Tibial nerve (tissue), 4 donors: ENCODE data around the gene LRRC8D. TPM values are rescaled to one million over a fixed set of nuclear protein-coding genes. Genes with fewer than 3 reads are reported as not detected.

Source experiments
- DNase-seq, 2 donors: peaks; one replicate each; pipeline ENCODE4 v3.0.0-alpha.2; 2019; ENCODE audit warnings: low spot score in 2 of 2
- H3K27ac ChIP-seq, 4 donors: fragments of 200-600 bp; sonication (generic) in 3 of 4; one replicate each; pipeline ENCODE4 v1.5.1; 2017 to 2019; ENCODE audit warnings: mild to moderate bottlenecking in 1 of 4
- H3K27me3 ChIP-seq, 2 donors: fragments of 200-600 bp; sonication (generic) in 1 of 2; one replicate each; pipeline versions ENCODE4 v1.5.1 to v1.6.0; 2017 to 2019
- H3K36me3 ChIP-seq, 3 donors: fragments of 200-600 bp; sonication (generic); one replicate each; pipeline ENCODE4 v1.5.1; 2018 to 2019
- H3K4me1 ChIP-seq, 4 donors: fragments of 200-600 bp; sonication (generic) in 3 of 4; one replicate each; pipeline ENCODE4 v1.5.1; 2017 to 2019
- H3K4me3 ChIP-seq, 4 donors: fragments of 200-600 bp; sonication (generic) in 3 of 4; one replicate each; pipeline ENCODE4 v1.5.1; 2017 to 2019; ENCODE audit warnings: mild to moderate bottlenecking in 1 of 4, moderate library complexity in 1 of 4
- H3K9me3 ChIP-seq, 4 donors: fragments of 200-600 bp; sonication (generic) in 3 of 4; one replicate each; pipeline ENCODE4 v1.5.1; 2017 to 2019
- EP300 ChIP-seq, 2 donors: sonication (generic); formaldehyde crosslinking; IDR thresholded peaks; one replicate each; pipeline ENCODE4 v1.6.1; 2017; ENCODE audit warnings: antibody characterized with exemption in 2 of 2, mild to moderate bottlenecking in 1 of 2
- POLR2A ChIP-seq, 2 donors: fragments of 450-650 bp; IDR thresholded peaks; one replicate each; pipeline ENCODE4 v1.6.1; 2017; ENCODE audit warnings: antibody characterized with exemption in 2 of 2, mild to moderate bottlenecking in 2 of 2, moderate library complexity in 2 of 2
- WGBS, 2 donors: methylation state at CpG; one replicate each; pipeline ENCODE4 v1.1.5; 2018; 5-methylcytosine and 5-hydroxymethylcytosine counted together
- total RNA-seq, 4 donors: library from RNA; depleted of rRNA; stranded (reverse); fragments of >200 nt; gene quantifications; one replicate each; pipeline ENCODE4 v1.1.0, GENCODE V29; 2016
- TF ChIP-seq, protein P1 (sequence below), 5 experiments: fragments of 200-600 bp in 3 of 5; fragments of 450-650 bp in 2 of 5; sonication (generic) in 3 of 5; IDR thresholded peaks; one replicate each; pipeline ENCODE4 v1.5.1; 2016 to 2019; ENCODE audit warnings: antibody characterized with exemption in 5 of 5, mild to moderate bottlenecking in 3 of 5, moderate library complexity in 2 of 5

LRRC8D gene
- total RNA-seq, 4 donors from 2014 or later = 11.1 to 19.0 (median 15.3) TPM

DNA sequence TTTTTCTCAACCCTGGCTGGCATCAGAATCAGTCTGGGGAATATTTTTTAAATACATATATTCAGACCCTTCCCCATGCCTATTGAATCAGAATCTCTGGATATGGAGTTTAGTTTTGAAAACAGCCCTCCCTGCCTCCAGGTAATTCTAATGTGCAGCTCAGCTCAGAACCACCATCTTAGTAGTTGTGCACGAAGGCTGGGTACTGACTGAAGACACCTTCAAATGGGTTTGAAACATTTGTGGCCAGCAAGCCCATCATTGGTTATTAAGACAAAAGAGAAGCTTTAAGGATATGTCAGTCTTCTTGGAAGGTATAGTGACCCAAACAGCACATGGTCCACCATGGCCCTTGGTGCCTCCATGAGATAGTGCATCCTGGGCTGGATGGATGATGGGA lies 7.1 kb downstream of the LRRC8D start:
- H3K27ac ChIP-seq = no peak overlapping the region
- no peaks in the 10 kb centered on the region for H3K36me3 ChIP-seq
- no peaks in the 10 kb centered on the region for H3K9me3 ChIP-seq
- DNase-seq = no peak
- no peak overlapping the region for H3K4me3 ChIP-seq
- H3K27me3 ChIP-seq = no peaks in the 10 kb centered on the region
- peaks cover 0 to 29% (median 11%) of the 10 kb centered on the region in 4 donors for H3K4me1 ChIP-seq
- 100% methylated on average over 1 of the region's 1 CpG for WGBS, 2 donors
- TF ChIP-seq, protein P1, sequence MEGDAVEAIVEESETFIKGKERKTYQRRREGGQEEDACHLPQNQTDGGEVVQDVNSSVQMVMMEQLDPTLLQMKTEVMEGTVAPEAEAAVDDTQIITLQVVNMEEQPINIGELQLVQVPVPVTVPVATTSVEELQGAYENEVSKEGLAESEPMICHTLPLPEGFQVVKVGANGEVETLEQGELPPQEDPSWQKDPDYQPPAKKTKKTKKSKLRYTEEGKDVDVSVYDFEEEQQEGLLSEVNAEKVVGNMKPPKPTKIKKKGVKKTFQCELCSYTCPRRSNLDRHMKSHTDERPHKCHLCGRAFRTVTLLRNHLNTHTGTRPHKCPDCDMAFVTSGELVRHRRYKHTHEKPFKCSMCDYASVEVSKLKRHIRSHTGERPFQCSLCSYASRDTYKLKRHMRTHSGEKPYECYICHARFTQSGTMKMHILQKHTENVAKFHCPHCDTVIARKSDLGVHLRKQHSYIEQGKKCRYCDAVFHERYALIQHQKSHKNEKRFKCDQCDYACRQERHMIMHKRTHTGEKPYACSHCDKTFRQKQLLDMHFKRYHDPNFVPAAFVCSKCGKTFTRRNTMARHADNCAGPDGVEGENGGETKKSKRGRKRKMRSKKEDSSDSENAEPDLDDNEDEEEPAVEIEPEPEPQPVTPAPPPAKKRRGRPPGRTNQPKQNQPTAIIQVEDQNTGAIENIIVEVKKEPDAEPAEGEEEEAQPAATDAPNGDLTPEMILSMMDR (IDR thresholded peaks at IDR 0.05) = no peak
- TF ChIP-seq EP300 (IDR thresholded peaks at IDR 0.05) (no peak), POLR2A (IDR thresholded peaks at IDR 0.05) (no peak)

DNA sequence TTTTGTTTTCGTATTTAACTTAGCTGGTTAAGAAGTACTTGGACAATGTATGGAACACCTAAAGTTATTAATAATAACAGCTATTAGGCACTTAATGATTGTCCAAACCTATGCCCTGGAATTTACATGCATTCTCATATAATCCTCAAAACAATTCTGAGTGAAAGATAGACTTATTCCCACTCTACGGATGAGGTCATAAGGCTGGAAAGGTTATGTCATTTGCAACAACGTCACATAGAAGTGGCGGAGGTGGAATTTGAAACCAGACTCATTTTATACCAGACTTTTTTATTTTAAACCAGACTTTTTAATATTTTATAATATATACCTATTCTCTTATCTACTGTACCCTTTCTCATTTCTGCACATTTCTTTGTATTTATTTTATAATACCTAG lies 8.4 kb downstream of the LRRC8D start:
- H3K9me3 ChIP-seq = no peaks in the 10 kb centered on the region
- no peaks in the 10 kb centered on the region for H3K36me3 ChIP-seq
- H3K27ac ChIP-seq = no peak overlapping the region
- TF ChIP-seq, protein P1 (IDR thresholded peaks at IDR 0.05) = no peak
- TF ChIP-seq EP300 (IDR thresholded peaks at IDR 0.05) = no peak
- TF ChIP-seq POLR2A (IDR thresholded peaks at IDR 0.05) = no peak
- peaks cover 0 to 41% (median 9%) of the 10 kb centered on the region in 4 donors for H3K4me1 ChIP-seq
- 87 to 92% methylated on average over 4 of the region's 4 CpGs for WGBS, 2 donors
- no peak for DNase-seq
- H3K27me3 ChIP-seq = no peaks in the 10 kb centered on the region
- H3K4me3 ChIP-seq = no peak overlapping the region

GRCh38 chr1:89831462-89832120 lies 10.8 kb downstream of the LRRC8D start:
- no peak for DNase-seq
- 29 to 53% methylated on average over 6 to 7 of the region's 7 CpGs for WGBS, 2 donors
- peak overlapping the region in 3 of 4 donors; percentile 57 to 85 (median 77) for H3K27ac ChIP-seq

DNA sequence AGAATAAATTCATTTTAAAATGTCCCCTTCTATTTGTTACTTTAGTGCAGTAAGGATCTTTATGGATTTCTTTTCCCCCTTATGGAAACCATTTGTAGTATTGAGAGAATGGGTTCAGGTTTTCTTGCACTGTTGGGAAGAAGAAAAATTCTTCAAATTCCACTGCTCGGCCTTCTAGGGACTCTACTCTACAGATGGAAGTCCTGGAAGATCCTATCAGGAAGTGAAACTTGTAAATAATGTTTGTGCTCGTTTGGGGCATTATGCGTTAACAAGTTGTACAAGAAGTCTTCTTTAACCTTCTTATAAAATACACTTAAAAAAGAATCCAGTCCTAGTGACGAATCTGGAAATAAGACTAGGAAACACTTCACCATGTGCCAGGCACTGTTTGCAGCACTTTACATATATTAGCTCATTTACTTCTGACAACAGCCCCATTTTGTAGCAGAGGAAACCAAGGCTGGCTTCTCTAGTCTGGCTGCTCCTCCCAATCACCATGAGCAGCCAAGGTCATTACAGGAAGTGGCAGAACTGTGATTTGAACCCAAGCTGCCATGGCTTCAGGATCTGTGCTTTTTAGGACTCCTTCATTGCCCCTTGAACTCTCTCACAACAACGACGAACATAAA lies 11.8 kb downstream of the LRRC8D start:
- Histone ChIP-seq H3K4me3 (no peak overlapping the region), H3K4me1 (peaks cover 0 to 75% (median 25%) of the 10 kb centered on the region in 4 donors), H3K27ac (peak overlapping the region; percentile 47 to 85 (median 67)), H3K36me3 (no peaks in the 10 kb centered on the region), H3K27me3 (no peaks in the 10 kb centered on the region), H3K9me3 (no peaks in the 10 kb centered on the region)
- no peak for DNase-seq
- TF ChIP-seq, protein P1 (IDR thresholded peaks at IDR 0.05) = no peak
- TF ChIP-seq EP300 (IDR thresholded peaks at IDR 0.05) = no peak
- WGBS, 2 donors = 38 to 39% methylated on average over 6 of the region's 6 CpGs

More at GRCh38 chr1:89831462-89832120, 10.8 kb downstream of the LRRC8D start:
- Histone ChIP-seq H3K4me1 (peaks cover 0 to 65% (median 20%) of the 10 kb centered on the region in 4 donors), H3K4me3 (no peak overlapping the region), H3K27me3 (no peaks in the 10 kb centered on the region), H3K9me3 (no peaks in the 10 kb centered on the region), H3K36me3 (no peaks in the 10 kb centered on the region)
- no peak for TF ChIP-seq EP300 (IDR thresholded peaks at IDR 0.05)
- TF ChIP-seq, protein P1 (IDR thresholded peaks at IDR 0.05) = no peak
- TF ChIP-seq POLR2A (IDR thresholded peaks at IDR 0.05) = no peak
